GM21529 (cell line): Measurements from ENCODE around the gene GGPS1.
"Not testable (repeated sequence)": the region's sequence is repeated elsewhere in the genome, so short reads cannot be mapped to it uniquely, and the experiment has no call there.

Experiments
- ATAC-seq: cut with Tn5 transposase; IDR thresholded peaks from one replicate; pipeline ENCODE4 v1.9.1; 2021; ENCODE audit not compliant: unreplicated experiment

GGPS1 gene

DNA sequence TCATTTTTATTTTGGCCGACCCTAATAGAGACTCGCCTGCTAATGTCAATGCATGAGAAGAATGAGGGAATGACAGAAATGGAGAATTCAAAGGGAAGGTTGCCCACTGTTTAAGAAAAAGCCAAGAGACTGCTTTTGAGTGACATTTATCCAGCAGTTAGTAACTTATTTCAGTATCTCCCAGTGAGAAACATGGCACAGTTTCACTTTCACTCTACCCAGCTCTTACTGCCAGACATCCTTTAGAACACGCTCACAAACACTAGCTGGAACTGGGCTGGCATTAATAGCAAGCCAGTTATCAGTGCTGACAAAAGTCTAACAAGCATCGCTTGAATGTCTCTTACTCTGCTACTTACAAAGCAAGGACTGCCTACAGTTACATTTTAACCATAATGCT is 8.5 kb downstream of the GGPS1 start:
- no peak for ATAC-seq

GRCh38 chr1:235339746-235340145 is 11.4 kb downstream of the GGPS1 start:
- ATAC-seq: no peak

GRCh38 chr1:235341334-235341733 is 13.0 kb downstream of the GGPS1 start:
- no peak for ATAC-seq

DNA sequence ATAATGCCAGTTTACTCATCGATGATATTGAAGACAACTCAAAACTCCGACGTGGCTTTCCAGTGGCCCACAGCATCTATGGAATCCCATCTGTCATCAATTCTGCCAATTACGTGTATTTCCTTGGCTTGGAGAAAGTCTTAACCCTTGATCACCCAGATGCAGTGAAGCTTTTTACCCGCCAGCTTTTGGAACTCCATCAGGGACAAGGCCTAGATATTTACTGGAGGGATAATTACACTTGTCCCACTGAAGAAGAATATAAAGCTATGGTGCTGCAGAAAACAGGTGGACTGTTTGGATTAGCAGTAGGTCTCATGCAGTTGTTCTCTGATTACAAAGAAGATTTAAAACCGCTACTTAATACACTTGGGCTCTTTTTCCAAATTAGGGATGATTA is 13.7 kb downstream of the GGPS1 start:
- no peak for ATAC-seq

- ATAC-seq: no peak
Observed at GRCh38 chr1:235342471-235342870, 14.1 kb downstream of the GGPS1 start.

- no peak for ATAC-seq
Observed at GRCh38 chr1:235343726-235344125, 15.4 kb downstream of the GGPS1 start.

- no peak for ATAC-seq
Observed at GRCh38 chr1:235351441-235351840, 23.1 kb downstream of the GGPS1 start.

- no peak for ATAC-seq
Observed at GRCh38 chr1:235351898-235352297, 23.5 kb downstream of the GGPS1 start.

DNA sequence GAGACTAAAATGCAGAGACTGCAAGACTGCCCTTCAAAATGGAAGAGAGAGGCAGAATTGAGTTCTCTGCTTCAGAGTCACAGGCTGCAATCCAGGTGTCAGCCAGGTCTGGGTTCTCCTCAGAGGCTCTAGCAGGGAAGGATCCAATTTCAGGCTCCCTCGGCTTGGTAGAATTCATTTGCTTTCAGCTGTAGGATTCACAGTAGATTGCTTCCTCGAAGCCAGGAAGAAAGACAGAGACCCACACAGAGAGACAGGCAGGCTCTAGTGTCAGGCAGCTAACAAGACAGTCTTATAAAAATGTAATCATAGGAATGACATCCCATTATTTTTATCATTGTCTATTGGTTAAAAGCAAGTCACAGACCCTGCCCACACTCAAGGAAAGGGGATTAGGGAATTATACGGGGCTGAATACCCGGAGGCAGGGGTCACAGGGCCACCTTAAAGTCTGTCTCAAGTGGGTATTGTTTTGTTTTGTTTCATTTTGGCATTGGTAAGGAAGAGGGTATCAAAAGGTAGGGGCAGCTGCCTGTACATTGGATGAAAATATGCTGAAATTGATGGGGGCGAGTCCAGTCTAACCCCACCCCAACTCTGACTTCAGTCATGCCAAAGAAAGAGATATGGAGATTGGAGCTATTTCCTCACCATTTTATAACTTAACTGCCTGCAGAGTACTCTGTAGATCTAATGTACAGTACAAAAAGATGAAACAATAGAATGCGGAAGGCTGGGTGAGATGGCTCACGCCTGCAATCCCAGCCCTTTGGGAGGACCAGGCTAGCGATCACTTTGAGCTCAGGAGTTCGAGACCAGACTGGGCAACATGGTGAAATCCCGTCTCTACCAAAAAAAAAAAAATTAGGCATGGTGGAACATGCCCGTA is 29.4 kb downstream of the GGPS1 start:
- no peak for ATAC-seq

DNA sequence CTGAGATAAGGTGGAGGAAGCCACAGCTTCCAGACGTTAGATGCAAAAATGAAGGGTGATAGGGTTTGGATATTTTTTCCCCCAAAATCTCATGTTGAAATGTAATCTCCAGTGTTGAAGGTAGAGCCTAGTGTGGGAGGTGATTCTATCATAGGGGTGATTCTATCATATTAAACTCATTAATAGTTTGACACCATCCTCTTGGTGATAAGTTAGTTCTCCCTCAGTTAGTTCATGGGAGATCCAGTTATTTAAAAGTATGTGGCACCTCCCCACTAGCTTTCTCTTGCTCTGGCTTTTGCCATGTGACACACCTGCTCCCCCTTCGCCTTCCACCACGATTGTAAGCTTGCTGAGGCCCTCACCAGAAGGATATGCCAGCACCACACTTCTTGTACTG is 30.5 kb downstream of the GGPS1 start:
- ATAC-seq: no peak

DNA sequence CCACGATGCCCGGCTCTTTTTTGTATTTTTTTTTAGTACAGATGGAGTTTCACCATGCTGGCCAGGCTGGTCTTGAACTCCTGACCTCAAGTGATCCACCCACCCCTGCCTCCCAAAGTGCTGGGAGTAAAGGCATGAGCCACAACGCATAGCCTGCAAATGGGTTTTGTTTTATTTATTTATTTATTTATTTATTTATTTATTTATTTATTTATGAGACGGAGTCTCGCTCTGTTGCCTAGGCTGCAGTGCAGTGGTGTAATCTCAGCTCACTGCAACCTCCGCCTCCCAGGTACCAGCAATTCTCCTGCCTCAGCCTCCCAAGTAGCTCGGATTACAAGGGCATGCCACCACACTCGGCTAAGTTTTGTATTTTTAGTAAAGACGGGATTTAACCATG is 35.8 kb downstream of the GGPS1 start:
- ATAC-seq: not testable (repeated sequence)

GRCh38 chr1:235366286-235366685 is 37.9 kb downstream of the GGPS1 start:
- ATAC-seq: no peak

DNA sequence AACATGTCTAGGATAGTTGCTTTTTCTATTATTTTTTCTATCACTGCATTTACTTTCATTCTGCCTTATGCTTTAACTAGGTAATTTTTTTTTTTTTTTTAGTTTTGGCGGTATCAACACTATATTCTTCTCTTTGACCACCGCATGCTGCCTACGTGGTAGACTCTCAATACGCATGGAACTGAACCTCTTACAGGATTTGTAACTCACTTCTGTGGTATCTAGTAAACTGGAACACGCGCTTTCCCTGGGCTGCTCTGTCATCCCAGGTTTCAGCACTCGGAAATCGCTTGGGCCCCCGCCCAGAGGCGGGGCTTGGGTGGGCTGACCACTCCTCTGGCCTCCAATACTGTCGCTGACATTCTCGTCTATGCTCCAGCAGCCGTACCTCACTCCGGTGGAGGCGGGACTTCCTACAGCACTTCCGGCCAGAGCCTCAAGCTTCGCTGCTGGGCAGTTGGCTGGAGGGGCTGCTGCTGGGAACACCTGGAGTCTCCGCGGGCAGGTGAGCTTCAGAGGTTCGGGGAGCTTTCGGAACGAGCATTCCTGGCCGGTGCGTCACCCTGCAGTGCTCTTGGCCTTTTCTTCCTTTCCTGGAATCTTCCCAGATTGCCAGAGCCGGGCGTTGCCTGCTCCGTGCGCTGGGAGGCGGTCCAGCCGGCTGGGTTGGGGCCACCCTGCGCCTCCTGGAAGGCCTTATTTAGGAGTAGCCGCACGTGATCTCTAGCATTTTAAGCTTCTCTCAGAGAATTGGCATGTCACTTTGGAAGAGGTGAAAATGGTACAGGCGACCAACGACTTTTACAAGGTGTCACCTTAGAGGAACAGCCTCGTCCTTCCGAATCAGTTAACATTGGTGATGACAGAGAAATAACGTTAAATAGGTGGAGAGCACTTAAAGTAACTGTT is 38.9 kb downstream of the GGPS1 start, which contains the start of gene TBCE:
Gene TBCE, plus strand, starts transcription at position 428 of the 909 bp plus-strand sequence. CDS start 12,623 bp downstream, outside the sequence.
- peak; percentile 100 for ATAC-seq

DNA sequence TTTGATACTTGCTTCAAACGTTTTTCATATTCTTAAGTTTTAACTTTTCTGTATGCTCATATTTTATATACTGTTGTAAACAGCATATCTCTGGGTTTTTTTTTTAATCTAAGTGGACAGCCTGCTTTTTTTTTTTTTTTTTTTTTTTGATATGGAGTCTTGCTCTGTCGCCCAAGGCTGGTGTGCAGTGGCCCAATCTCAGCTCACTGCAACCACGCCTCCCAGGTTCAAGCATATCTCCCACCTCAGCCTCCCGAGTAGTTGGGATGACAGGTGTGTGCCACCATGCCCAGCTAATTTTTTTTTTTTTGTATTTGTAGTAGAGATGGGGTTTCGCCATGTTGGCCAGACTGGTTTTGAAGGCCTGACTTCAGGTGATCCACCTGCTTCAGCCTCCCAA is 40.1 kb downstream of the GGPS1 start:
- ATAC-seq: no peak

- no peak for ATAC-seq
Observed at GRCh38 chr1:235369802-235370201, 41.4 kb downstream of the GGPS1 start.

GRCh38 chr1:235375919-235376605 is 47.7 kb downstream of the GGPS1 start:
- ATAC-seq: no peak

DNA sequence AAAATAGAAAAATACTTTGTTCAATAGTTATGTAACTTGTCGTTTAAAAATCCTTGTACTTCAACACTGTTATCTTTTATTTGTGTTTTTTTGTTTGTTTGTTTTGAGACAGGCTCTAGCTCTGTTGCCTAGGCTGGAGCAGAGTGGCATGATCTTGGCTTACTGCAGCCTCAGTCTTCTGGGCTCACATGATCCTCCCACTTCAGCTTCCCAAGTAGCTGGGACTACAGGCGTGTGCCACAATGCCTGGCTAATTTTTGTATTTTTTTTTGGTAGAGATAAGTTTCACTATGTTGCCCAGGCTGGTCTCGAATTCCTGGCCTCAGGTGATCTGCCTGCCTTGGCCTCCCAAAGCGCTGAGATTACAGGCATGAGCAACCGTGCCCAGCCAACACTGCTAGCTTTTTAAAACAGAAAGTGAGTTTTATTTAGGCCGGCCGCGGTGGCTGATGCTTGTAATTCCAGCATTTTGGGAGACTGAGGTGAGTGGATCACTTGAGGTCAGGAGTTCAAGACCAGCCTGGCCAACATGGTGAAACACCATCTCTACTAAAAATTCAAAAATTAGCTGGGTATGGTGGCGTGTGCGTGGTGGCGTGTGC is 49.9 kb downstream of the GGPS1 start:
- not testable (repeated sequence) for ATAC-seq

DNA sequence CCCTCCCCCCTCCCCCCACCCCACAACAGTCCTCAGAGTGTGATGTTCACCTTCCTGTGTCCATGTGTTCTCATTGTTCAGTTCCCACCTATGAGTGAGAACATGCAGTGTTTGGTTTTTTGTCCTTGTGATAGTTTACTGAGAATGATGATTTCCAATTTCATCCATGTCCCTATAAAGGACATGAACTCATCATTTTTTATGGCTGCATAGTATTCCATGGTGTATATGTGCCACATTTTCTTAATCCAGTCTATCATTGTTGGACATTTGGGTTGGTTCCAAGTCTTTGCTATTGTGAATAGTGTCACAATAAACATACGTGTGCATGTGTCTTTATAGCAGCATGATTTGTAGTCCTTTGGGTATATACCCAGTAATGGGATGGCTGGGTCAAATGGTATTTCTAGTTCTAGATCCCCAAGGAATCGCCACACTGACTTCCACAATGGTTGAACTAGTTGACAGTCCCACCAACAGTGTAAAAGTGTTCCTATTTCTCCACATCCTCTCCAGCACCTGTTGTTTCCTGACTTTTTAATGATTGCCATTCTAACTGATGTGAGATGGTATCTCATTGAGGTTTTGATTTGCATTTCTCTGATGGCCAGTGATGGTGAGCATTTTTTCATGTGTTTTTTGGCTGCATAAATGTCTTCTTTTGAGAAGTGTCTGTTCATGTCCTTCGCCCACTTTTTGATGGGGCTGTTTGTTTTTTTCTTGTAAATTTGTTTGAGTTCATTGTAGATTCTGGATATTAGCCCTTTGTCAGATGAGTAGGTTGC is 53.8 kb downstream of the GGPS1 start:
- ATAC-seq: not testable (repeated sequence)

DNA sequence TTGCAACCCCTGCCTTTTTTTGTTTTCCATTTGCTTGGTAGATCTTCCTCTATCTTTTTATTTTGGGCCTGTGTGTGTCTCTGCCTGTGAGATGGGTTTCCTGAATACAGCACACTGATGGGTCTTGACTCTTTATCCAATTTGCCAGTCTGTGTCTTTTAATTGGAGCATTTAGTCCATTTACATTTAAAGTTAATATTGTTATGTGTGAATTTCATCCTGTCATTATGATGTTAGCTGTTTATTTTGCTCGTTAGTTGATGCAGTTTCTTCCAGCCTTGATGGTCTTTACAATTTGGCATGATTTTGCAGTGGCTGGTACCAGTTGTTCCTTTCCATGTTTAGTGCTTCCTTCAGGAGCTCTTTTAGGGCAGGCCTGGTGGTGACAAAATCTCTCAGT is 57.3 kb downstream of the GGPS1 start:
- ATAC-seq: not testable (repeated sequence)

DNA sequence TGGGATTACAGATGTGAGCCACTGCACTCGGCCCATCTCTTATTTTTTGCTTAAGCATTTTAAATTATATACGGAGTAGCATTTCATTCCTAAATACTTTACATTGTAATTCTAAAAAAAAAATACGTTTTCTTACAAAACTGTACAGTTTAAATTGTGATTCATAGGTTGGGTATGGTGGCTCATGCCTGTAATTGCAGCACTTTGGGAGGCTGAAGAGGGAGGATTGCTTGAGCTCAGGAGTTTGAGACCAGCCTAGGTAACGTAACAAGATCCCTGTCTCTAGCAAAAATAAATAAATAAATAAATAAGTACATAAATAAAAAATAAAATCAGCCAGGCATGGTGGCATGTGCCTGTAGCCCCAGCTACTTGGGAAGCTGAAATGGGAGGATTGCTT is 63.5 kb downstream of the GGPS1 start:
- ATAC-seq: no peak
